Activated CD8-positive, alpha-beta memory T cell treated with anti-CD3 and anti-CD28 coated beads, Interleukin-2, amount 50 U/mL, for 24 hours (primary cell): ENCODE data around the gene HOXD3.

Experiments used
- DNase-seq: peaks from one replicate; pipeline ENCODE4 v3.0.0-alpha.2; 2020; ENCODE audit errors: extremely low read depth

The HOXD3 gene

DNA sequence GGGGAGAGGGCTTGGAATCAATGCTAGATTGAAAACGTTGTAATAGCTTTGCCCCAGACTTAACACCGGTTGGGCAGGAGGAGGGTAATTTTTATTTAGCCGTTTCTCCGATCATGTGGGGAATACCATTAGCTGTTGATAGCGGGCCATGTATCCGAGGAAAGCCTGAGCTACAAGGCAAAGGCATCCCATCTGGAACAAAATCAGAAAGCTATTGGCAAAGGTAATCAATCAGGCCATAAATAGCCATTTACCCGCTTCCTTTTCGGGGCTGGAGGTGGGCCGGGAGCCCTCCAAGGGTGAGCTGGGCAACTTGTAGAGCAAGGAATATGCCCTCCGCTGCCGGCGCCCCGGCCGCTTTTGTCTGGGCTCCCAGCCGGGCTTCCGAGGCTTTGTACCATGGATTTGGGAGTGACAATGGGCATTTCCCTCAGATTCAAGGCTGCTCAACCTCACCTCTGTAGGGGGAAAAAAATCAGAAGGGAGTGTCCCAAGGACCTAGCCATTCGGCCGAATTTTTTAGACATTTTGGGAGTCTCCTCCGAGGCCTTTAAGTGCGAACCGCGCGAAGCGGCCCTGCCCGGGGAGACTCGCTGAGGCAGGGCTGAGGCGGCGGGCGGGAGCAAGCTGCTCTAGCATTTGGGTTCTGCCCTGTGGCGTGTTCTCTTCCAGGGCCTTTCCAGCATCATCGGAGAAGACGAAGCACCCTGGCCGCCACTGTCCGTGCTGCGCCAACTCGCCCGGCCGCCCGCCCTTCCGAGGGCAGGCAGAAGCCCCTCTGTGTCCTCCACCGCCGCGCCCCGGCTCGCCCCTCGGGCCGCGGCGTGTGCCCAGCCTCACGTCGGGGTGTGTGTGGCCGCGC, 35.7 kb upstream of the HOXD3 start:
- no peak for DNase-seq

- DNase-seq: no peak
Observed at GRCh38 chr2:176122052-176122682, 34.9 kb upstream of the HOXD3 start.

DNA sequence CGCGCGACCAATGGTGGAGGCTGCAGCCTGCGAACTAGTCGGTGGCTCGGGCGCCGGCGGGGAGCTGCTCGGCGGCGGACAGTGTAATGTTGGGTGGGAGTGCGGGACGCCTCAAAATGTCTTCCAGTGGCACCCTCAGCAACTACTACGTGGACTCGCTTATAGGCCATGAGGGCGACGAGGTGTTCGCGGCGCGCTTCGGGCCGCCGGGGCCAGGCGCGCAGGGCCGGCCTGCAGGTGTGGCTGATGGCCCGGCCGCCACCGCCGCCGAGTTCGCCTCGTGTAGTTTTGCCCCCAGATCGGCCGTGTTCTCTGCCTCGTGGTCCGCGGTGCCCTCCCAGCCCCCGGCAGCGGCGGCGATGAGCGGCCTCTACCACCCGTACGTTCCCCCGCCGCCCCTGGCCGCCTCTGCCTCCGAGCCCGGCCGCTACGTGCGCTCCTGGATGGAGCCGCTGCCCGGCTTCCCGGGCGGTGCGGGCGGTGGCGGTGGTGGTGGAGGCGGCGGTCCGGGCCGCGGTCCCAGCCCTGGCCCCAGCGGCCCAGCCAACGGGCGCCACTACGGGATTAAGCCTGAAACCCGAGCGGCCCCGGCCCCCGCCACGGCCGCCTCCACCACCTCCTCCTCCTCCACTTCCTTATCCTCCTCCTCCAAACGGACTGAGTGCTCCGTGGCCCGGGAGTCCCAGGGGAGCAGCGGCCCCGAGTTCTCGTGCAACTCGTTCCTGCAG, 34.3 kb upstream of the HOXD3 start, which contains the start of gene HOXD9:
HOXD9 (plus strand) TSS at position 37 of the 728 bp plus-strand sequence; CDS start at position 87, 50 bp downstream.
- no peak for DNase-seq

GRCh38 chr2:176123411-176124109, 33.5 kb upstream of the HOXD3 start:
- no peak for DNase-seq

DNA sequence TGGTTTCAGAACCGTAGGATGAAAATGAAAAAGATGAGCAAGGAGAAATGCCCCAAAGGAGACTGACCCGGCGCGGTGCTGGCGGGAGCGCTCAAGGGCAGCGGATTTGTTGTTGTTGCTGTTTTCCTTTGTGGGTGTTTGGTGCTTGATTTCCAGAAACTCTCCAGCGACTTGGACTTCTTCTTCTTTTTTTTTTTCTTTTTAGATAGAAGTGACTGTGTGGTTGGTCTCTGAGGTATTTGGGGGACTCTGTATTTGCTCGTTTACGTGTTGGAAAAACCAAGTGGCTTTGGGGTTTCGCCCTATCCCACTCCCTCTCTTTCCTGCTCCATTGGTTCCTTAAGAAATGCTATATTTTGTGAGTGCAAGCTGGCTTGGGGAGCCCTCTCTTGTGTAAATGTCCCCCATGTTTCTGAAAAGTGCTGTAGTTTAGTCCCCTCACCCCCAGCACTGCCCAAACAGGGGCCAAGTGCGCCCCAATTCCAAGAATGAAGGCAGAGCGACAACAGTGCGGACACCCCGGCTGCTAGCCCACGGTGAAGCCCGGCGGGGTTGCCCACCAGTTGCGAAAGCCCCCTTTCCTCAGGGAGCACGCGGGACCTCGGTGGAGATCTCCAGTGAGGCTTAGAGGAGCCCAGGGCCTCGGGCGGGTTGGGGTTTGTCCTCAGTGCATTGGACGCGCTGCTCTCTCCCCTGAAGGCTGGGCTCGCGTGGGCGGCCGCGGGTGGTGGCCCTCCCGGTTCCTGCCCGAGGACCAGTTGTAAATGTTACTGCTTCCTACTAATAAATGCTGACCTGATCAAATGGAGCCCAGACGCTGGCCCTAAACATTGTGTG, 32.8 kb upstream of the HOXD3 start:
- no peak for DNase-seq

GRCh38 chr2:176124947-176125771, 31.9 kb upstream of the HOXD3 start:
- no peak for DNase-seq

- DNase-seq: no peak
Observed at GRCh38 chr2:176125772-176126054, 31.4 kb upstream of the HOXD3 start.

DNA sequence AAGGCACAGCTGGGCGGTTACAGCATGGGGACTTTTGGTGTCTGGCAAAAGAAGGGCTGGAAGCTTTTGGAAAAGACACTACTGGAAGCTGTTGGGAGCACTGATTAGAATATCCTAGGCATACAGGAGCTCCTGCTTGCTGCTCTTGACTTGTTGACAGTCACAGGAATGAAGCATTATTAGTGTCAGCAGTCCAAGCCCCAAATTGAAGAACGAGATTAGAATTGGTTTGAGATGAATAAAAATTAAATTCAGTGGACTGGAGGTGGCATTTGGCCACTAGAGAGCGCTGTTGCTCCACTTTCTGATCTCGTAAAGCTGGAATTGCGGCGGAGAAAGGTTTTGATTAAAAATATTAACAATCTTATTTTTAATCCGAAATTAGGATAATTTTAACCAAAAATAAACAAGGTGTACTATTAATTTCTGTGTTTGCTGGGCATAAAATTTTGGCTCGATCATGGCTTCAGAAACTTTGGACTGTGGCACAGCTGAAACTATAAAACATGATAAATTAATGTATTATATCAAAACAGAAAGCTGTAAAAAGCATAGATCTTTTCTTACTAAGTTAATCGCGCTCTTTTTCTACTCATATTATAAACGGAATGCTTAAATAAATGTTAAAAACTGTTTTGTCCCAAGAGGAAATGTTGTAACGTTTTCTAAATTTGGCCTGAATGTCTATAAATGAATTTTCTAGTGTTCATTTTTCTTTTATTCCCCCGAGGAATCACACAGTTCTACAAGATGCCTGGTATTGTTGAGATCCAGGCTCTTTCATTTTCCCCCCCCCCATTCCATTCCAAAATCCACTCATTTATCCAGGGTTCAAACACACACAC, 30.0 kb upstream of the HOXD3 start:
- DNase-seq: no peak

- no peak for DNase-seq
Observed at GRCh38 chr2:176127774-176128072, 29.4 kb upstream of the HOXD3 start.

- DNase-seq: no peak
Observed at GRCh38 chr2:176128172-176128981, 28.7 kb upstream of the HOXD3 start.

DNA sequence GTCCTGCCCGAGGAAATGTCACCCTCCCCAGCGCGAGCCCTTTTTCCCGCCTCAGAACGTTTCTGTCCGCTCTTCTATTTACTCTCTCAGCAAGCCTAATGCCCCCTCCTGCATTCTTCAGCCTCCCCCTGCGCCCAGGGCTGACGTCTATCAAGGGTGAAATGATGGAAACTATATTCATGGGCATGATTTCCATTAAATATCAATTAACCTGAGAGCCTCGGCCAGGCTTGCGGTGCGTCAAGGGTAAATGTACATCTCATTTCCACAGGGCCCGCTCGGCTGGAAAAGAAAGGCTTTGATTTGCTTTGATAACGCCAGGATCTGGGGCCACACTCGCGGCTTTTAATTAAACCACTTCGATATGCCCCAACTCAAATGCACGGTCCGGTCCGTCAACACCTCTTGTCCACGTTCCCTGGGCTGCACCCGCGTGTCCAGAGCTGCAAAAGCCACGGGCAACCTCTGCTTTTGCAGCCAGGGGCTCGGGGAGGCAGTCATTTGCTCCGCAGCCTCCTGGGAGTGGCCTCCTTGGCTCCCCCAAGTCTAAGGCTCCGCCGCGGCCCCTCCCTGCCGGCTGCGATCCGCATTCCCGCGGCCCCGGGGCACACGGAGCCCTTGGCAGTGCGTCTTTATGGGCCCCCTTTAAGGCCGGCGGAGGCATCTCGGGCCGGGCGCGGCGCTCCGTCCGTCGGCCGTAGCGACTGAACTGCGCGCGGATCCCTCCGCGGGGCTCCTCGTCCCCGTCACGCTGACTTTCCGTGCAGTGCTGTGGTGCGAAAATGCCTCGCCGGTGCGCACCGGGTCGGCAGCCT, 27.9 kb upstream of the HOXD3 start, which contains the start of gene HOXD8:
HOXD8 (plus strand) TSS at position 724 of the 815 bp plus-strand sequence. CDS start 662 bp downstream, outside the sequence.
- DNase-seq: no peak

DNA sequence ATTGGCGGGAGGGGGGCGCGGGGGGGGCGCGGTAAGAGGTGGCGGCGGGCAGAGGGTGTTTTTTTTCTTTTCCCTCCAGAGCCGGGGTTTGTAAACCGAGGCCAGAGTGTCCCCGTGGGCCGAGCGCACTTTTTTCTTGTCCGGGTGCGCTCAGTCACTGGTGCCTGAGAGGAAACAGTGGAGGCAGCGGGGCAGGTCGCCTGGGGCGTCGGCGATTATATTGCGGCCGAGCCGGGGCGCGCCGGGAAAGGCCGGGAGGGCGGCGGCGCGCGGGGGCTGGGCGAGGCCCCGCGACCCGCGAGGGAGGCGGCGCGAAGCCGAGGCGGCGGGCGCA, 27.3 kb upstream of the HOXD3 start:
- no peak for DNase-seq

DNA sequence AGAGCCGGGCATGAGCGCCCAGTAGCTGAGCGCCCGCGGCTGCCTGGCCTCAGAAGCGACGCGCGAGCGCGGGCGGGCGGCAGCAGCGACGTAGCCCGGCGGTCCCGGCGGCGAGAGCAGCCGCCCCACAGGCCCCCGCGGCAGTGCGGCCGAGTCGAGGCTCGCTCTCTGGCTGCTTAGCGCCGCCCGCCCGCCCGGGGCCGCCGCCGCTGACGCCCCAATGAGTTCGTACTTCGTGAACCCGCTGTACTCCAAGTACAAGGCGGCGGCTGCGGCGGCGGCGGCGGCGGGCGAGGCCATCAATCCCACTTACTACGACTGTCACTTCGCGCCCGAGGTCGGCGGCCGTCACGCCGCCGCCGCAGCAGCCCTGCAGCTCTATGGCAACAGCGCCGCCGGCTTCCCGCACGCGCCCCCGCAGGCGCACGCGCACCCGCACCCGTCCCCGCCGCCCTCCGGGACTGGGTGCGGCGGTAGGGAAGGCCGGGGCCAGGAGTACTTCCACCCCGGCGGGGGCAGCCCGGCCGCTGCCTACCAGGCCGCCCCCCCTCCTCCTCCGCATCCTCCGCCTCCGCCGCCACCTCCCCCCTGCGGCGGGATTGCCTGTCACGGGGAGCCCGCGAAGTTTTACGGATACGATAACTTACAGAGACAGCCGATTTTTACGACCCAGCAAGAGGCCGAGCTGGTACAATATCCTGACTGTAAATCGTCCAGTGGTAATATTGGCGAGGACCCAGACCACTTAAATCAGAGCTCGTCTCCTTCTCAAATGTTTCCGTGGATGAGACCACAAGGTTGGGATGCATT, 26.8 kb upstream of the HOXD3 start:
- DNase-seq: no peak

DNA sequence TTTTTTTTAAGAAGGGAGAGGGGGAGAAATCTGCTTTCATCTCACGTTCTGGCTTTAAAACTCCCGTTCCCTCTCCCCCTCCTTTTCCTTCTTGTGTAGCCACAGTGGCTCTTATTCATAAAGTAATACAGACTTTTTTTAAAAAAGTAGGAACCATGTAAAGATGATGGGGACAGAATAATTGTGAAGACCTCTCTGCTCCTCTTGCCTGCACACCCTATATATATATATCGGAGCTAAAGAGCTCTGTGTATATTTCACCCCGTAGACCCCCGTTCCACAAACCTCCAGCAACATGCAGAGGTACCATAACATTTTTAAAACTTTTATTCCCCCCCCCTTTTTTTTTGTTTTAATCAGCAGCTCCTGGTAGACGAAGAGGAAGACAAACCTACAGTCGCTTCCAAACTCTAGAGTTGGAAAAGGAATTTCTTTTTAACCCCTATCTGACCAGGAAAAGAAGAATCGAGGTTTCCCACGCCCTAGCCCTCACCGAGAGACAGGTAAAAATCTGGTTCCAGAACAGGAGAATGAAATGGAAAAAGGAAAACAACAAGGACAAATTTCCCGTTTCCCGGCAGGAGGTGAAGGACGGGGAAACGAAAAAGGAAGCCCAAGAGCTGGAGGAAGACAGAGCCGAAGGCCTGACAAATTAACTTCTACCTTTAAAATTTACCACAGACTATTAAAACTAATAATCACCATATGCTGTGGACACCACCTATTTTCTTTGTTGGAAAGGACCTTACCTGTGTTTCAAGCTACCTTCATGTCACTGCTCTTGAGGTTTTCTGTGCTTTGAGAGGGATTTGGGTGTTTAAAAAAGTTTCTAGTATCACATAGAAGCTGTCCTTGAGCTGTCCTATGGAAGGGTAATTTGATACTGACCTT, 25.9 kb upstream of the HOXD3 start:
- no peak for DNase-seq

DNA sequence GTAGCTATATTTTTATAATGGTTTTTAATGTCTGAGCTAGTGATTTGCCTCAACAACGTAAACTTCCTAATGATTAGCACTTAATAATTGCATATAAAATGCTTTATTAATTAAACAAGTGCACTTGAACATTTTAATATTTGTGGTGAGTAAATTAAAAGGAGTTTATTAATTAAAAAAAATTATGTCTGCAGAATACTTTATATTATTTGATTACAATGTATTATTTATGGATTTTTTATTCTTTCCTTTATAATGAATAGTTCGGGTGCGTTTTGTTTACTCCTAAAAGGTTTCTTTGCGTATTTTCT, 25.3 kb upstream of the HOXD3 start:
- no peak for DNase-seq
